GM23338 (cell line): ENCODE measurements around the gene OFD1. TPM values are rescaled to one million over a fixed set of nuclear protein-coding genes. Genes with fewer than 3 reads are reported as not detected.

ENCODE experiments used
- ATAC-seq: fragments of 200-7000 bp; cut with Tn5 transposase; 3 replicates; pipeline ENCODE4 v1.9.1; 2020
- DNase-seq: peaks from one replicate; pipeline ENCODE4 v3.0.0-alpha.2; 2015; ENCODE audit warnings: low spot score
- H2AFZ ChIP-seq: fragments of 200-600 bp; sonication (generic); 2 replicates; pipeline ENCODE4 v1.8.0; 2016; ENCODE audit warnings: antibody characterized with exemption, mild to moderate bottlenecking, moderate library complexity
- H3F3A ChIP-seq: fragments of 200-600 bp; sonication (generic); replicated peaks from 2 replicates; pipeline ENCODE4 v1.8.0; 2017; ENCODE audit warnings: antibody characterized with exemption, mixed run types, low read depth
- H3K27ac ChIP-seq: fragments of 200-600 bp; sonication (generic); 2 replicates; pipeline ENCODE4 v1.6.1; 2016; ENCODE audit warnings: low read depth
- H3K27me3 ChIP-seq: fragments of 200-600 bp; sonication (generic); 2 replicates; pipeline ENCODE4 v1.8.0; 2016; ENCODE audit warnings: mild to moderate bottlenecking, mixed run types, moderate library complexity; ENCODE audit not compliant: insufficient read depth
- H3K36me3 ChIP-seq: fragments of 200-600 bp; sonication (generic); 2 replicates; pipeline ENCODE4 v1.8.0; 2016; ENCODE audit warnings: mild to moderate bottlenecking; ENCODE audit not compliant: insufficient read depth
- H3K4me1 ChIP-seq: fragments of 200-600 bp; sonication (generic); 2 replicates; pipeline ENCODE4 v1.8.0; 2016; ENCODE audit warnings: mild to moderate bottlenecking, moderate library complexity; ENCODE audit not compliant: insufficient read depth
- H3K4me2 ChIP-seq: fragments of 200-600 bp; sonication (generic); 2 replicates; pipeline ENCODE4 v1.7.1; 2017; ENCODE audit warnings: mixed run types
- H3K4me3 ChIP-seq: fragments of 200-600 bp; sonication (generic); 2 replicates; pipeline ENCODE4 v1.6.1; 2016; ENCODE audit warnings: mixed run types
- H3K79me2 ChIP-seq: fragments of 200-600 bp; sonication (generic); replicated peaks from 2 replicates; pipeline ENCODE4 v1.8.0; 2017; ENCODE audit warnings: mild to moderate bottlenecking; ENCODE audit not compliant: insufficient read depth
- H3K9me2 ChIP-seq: fragments of 200-600 bp; sonication (generic); 2 replicates; pipeline ENCODE4 v1.8.0; 2017; ENCODE audit not compliant: insufficient read depth
- H4K20me1 ChIP-seq: fragments of 200-600 bp; sonication (generic); replicated peaks from 2 replicates; pipeline ENCODE4 v1.8.0; 2017; ENCODE audit warnings: mild to moderate bottlenecking; ENCODE audit not compliant: insufficient read depth
- H3K27ac Mint-ChIP-seq: 2 replicates; pipeline ENCODE4 v1.8.0; 2020; ENCODE audit warnings: inconsistent platforms, mild to moderate bottlenecking, moderate library complexity, mixed read lengths
- H3K27me3 Mint-ChIP-seq: 3 replicates; pipeline ENCODE4 v1.8.0; 2022; ENCODE audit warnings: low read depth, mild to moderate bottlenecking, moderate library complexity, mixed read lengths, inconsistent platforms; ENCODE audit not compliant: insufficient read depth, poor library complexity
- H3K36me3 Mint-ChIP-seq: 3 replicates; pipeline ENCODE4 v1.8.0; 2021; ENCODE audit warnings: low read depth, mild to moderate bottlenecking, inconsistent platforms, moderate library complexity, mixed read lengths
- H3K4me1 Mint-ChIP-seq: 3 replicates; pipeline ENCODE4 v1.8.0; 2020; ENCODE audit warnings: mild to moderate bottlenecking, inconsistent platforms, mixed read lengths
- H3K4me3 Mint-ChIP-seq: 3 replicates; pipeline ENCODE4 v1.8.0; 2021; ENCODE audit warnings: moderate library complexity, mild to moderate bottlenecking, inconsistent platforms, mixed read lengths
- H3K9me3 Mint-ChIP-seq: 3 replicates; pipeline ENCODE4 v1.8.0; 2020; ENCODE audit warnings: moderate library complexity, mild to moderate bottlenecking, inconsistent platforms, mixed read lengths
- CREB1 ChIP-seq: fragments of 250-450 bp; sonication (Bioruptor Pico); IDR thresholded peaks from 2 replicates; pipeline ENCODE4 v1.5.0; 2020; ENCODE audit warnings: low read depth, mild to moderate bottlenecking, moderate library complexity
- CTCF ChIP-seq, 2 experiments: fragments of 200-600 bp in 1 of 2; sonication (generic) in 1 of 2; conservative IDR thresholded peaks; 2 replicates each; pipeline versions ENCODE4 v1.5.1 to v1.6.1; 2016 to 2017; ENCODE audit warnings: antibody characterized with exemption in 2 of 2, low read depth in 2 of 2, mild to moderate bottlenecking in 2 of 2, moderate library complexity in 1 of 2
- ETS1 ChIP-seq: IDR thresholded peaks from 2 replicates; pipeline ENCODE4 v1.6.1; 2016; ENCODE audit warnings: antibody characterized with exemption
- EZH2 ChIP-seq: fragments of 200-600 bp; sonication (generic); IDR thresholded peaks from one replicate; pipeline ENCODE4 v1.8.0; 2017; ENCODE audit warnings: antibody characterized with exemption, mild to moderate bottlenecking, low read depth; ENCODE audit not compliant: unreplicated experiment
- JUNB ChIP-seq: IDR thresholded peaks from one replicate; pipeline ENCODE4 v1.6.1; 2016; ENCODE audit warnings: antibody characterized with exemption; ENCODE audit not compliant: unreplicated experiment
- NANOG ChIP-seq: IDR thresholded peaks from 2 replicates; pipeline ENCODE4 v1.6.1; 2016; ENCODE audit warnings: antibody characterized with exemption, borderline replicate concordance
- POLR2AphosphoS5 ChIP-seq: IDR thresholded peaks from 2 replicates; pipeline ENCODE4 v1.6.1; 2016; ENCODE audit warnings: antibody characterized with exemption, low read depth
- ZNF462 ChIP-seq: fragments of 250-450 bp; sonication (Bioruptor Pico); IDR thresholded peaks from 2 replicates; pipeline ENCODE4 v1.5.0; 2020; ENCODE audit warnings: mild to moderate bottlenecking, moderate library complexity
- polyA plus RNA-seq: library from polyadenylated mRNA; unstranded; fragments of >200 nt; fragmentation: Nextera tagmentation; extraction: Ambion mirVana; gene quantifications from 2 replicates; pipeline ENCODE4 v1.2.1, GENCODE V29; 2016
- total RNA-seq: library from RNA; depleted of rRNA; stranded (reverse); fragments of >200 nt; shearing (Covaris generic); gene quantifications from 2 replicates; pipeline ENCODE4 v1.2.3, GENCODE V29; 2014

OFD1 gene
- total and polyA plus RNA-seq, 2 experiments from 2014 or later = 21.2 to 55.0 TPM

- TF ChIP-seq ETS1 (no peak), EZH2 (no peak), CREB1 (CRISPR knock-in tag) (no peak), JUNB (no peak), POLR2AphosphoS5 (no peak), CTCF (conservative IDR thresholded peaks at IDR 0.05; ENCODE audit: low read depth in 2 of 2) (no peak), NANOG (no peak)
Observed at GRCh38 chrX:13748486-13748885, 13.9 kb downstream of the OFD1 start (continued).

- H4K20me1 ChIP-seq = no peaks in the 10 kb centered on the region
- H3K9me3 Mint-ChIP-seq = no peaks in the 10 kb centered on the region
- H3K4me2 ChIP-seq = no peak overlapping the region
- H3K27ac Mint-ChIP-seq = no peak overlapping the region; the same call in 1 of the 2 replicates
- H3K27me3 Mint-ChIP-seq = no peaks in the 10 kb centered on the region
- no peaks in the 10 kb centered on the region for H3K9me2 ChIP-seq
- H3K79me2 ChIP-seq = no peaks in the 10 kb centered on the region
- no peaks in the 10 kb centered on the region for H3K27me3 ChIP-seq
- TF ChIP-seq CTCF (conservative IDR thresholded peaks at IDR 0.05; ENCODE audit: low read depth in 2 of 2) (peak; percentile 60 to 64), EZH2 (no peak), ZNF462 (CRISPR knock-in tag) (no peak)
- H3K4me3 Mint-ChIP-seq = no peak overlapping the region
- peaks cover 64% of the 10 kb centered on the region for H3K36me3 Mint-ChIP-seq
- no peaks in the 10 kb centered on the region for H3K4me1 Mint-ChIP-seq
- H2AFZ ChIP-seq = no peak overlapping the region
- ATAC-seq (peak; percentile 65), DNase-seq (peak; percentile 60)
- H3F3A ChIP-seq = no peaks in the 10 kb centered on the region
- H3K36me3 ChIP-seq = 0 out of 2 replicates have a peak, but pooled peaks cover 7% of the 10 kb centered on the region
- no peak overlapping the region for H3K4me3 ChIP-seq
- H3K4me1 ChIP-seq = no peaks in the 10 kb centered on the region
- H3K27ac ChIP-seq = no peak overlapping the region
Observed at GRCh38 chrX:13750204-13750603, 15.7 kb downstream of the OFD1 start.
